Breast epithelium (tissue), 4 donors: ENCODE data around the gene BACH2. TPM values are rescaled to one million over a fixed set of nuclear protein-coding genes. Genes with fewer than 3 reads are reported as not detected.
A peak's percentile ranks its signal among the peaks of the same experiment; 100 is the strongest.
"Not testable (repeated sequence)": the region's sequence is repeated elsewhere in the genome, so short reads cannot be mapped to it uniquely, and the experiment has no call there.

Source experiments
- DNase-seq, 2 donors: peaks; one replicate each; pipeline ENCODE4 v3.0.0-alpha.2; 2019; ENCODE audit warnings: low spot score in 2 of 2
- H3K27ac ChIP-seq, 2 donors: fragments of 200-600 bp; sonication (generic) in 1 of 2; one replicate each; pipeline ENCODE4 v1.5.1; 2016 to 2019; ENCODE audit warnings: mild to moderate bottlenecking in 1 of 2
- H3K27me3 ChIP-seq, 2 donors: fragments of 200-600 bp; sonication (generic) in 1 of 2; one replicate each; pipeline versions ENCODE4 v1.5.1 to v1.6.0; 2017 to 2019; ENCODE audit warnings: control low read depth in 1 of 2, mild to moderate bottlenecking in 1 of 2
- H3K36me3 ChIP-seq: fragments of 200-600 bp; one replicate; pipeline ENCODE4 v1.5.1; 2019
- H3K4me1 ChIP-seq, 2 donors: fragments of 200-600 bp; sonication (generic); one replicate each; pipeline ENCODE4 v1.5.1; 2016 to 2019; ENCODE audit warnings: control low read depth in 1 of 2
- H3K4me3 ChIP-seq, 3 donors: fragments of 200-600 bp; sonication (generic); 1 replicate in 2 of 3; 2 replicates in 1 of 3; pipeline ENCODE4 v1.5.1; 2016 to 2019; ENCODE audit warnings: mild to moderate bottlenecking in 3 of 3, moderate library complexity in 2 of 3
- H3K9me3 ChIP-seq, 2 donors: fragments of 200-600 bp; sonication (generic) in 1 of 2; one replicate each; pipeline ENCODE4 v1.5.1; 2016 to 2019; ENCODE audit warnings: control low read depth in 1 of 2
- CTCF ChIP-seq, 3 donors: fragments of 450-650 bp; IDR thresholded peaks; one replicate each; pipeline ENCODE4 v1.5.1; 2016 to 2017; ENCODE audit warnings: antibody characterized with exemption in 3 of 3, mild to moderate bottlenecking in 3 of 3, moderate library complexity in 3 of 3
- POLR2A ChIP-seq: fragments of 450-650 bp; IDR thresholded peaks from one replicate; pipeline ENCODE4 v1.6.1; 2016; ENCODE audit warnings: antibody characterized with exemption, mild to moderate bottlenecking, moderate library complexity
- POLR2AphosphoS5 ChIP-seq, 3 donors: sonication (generic); formaldehyde crosslinking; IDR thresholded peaks; one replicate each; pipeline ENCODE4 v1.6.1; 2017; ENCODE audit warnings: antibody characterized with exemption in 3 of 3
- intact Hi-C: fragments of 100-400 bp; cut with DNase I; formaldehyde crosslinking; loops from one replicate; pipeline ENCODE4 v1.15.1; 2023; ENCODE audit warnings: low total_unique reads
- total RNA-seq, 3 donors: library from RNA; depleted of rRNA; stranded (reverse); fragments of >200 nt; gene quantifications; one replicate each; pipeline ENCODE4 v1.1.0, GENCODE V29; 2016

Gene BACH2
- total RNA-seq, 3 donors from 2014 or later: 6.2 to 13.8 (median 7.0) TPM

- no peak for TF ChIP-seq POLR2AphosphoS5 (IDR thresholded peaks at IDR 0.05)
- TF ChIP-seq POLR2A: no peak
- TF ChIP-seq CTCF (IDR thresholded peaks at IDR 0.05): no peak
- Histone ChIP-seq H3K27me3 (no peaks in the 10 kb centered on the region), H3K4me3 (no peak overlapping the region), H3K4me1 (no peaks in the 10 kb centered on the region), H3K36me3 (no peaks in the 10 kb centered on the region), H3K27ac (peak overlapping the region in 1 of 2 donors; percentile 42), H3K9me3 (no peaks in the 10 kb centered on the region)
- intact Hi-C loops: no loop called here
- DNase-seq: no peak
These were observed 165.5 kb downstream of the BACH2 start for GRCh38 chr6:90131125-90131524.

GRCh38 chr6:90128687-90129086 lies 168.0 kb downstream of the BACH2 start:
- H3K27ac ChIP-seq, H3K4me3 ChIP-seq, DNase-seq, H3K27me3 ChIP-seq, H3K36me3 ChIP-seq, H3K4me1 ChIP-seq, intact Hi-C loops, H3K9me3 ChIP-seq: not testable (repeated sequence)

- H3K27me3 ChIP-seq: no peaks in the 10 kb centered on the region
- H3K27ac ChIP-seq: no peak overlapping the region
- DNase-seq: no peak
- TF ChIP-seq POLR2AphosphoS5 (IDR thresholded peaks at IDR 0.05) (no peak), POLR2A (no peak), CTCF (IDR thresholded peaks at IDR 0.05) (no peak)
- no peak overlapping the region for H3K4me3 ChIP-seq
- H3K9me3 ChIP-seq: no peaks in the 10 kb centered on the region
- H3K4me1 ChIP-seq: no peaks in the 10 kb centered on the region
- H3K36me3 ChIP-seq: no peaks in the 10 kb centered on the region
- intact Hi-C loops: no loop called here
These were observed 169.0 kb downstream of the BACH2 start for GRCh38 chr6:90127595-90127994.

GRCh38 chr6:90126839-90127238 lies 169.8 kb downstream of the BACH2 start:
- no peak for DNase-seq
- H3K27me3 ChIP-seq: no peaks in the 10 kb centered on the region
- H3K4me3 ChIP-seq: no peak overlapping the region
- TF ChIP-seq POLR2AphosphoS5 (IDR thresholded peaks at IDR 0.05): no peak
- TF ChIP-seq POLR2A: no peak
- no peak for TF ChIP-seq CTCF (IDR thresholded peaks at IDR 0.05)
- intact Hi-C loops: no loop called here
- no peaks in the 10 kb centered on the region for H3K36me3 ChIP-seq
- H3K27ac ChIP-seq: no peak overlapping the region
- H3K4me1 ChIP-seq: no peaks in the 10 kb centered on the region
- no peaks in the 10 kb centered on the region for H3K9me3 ChIP-seq

- intact Hi-C loops: no loop called here
- H3K9me3 ChIP-seq: no peaks in the 10 kb centered on the region
- no peaks in the 10 kb centered on the region for H3K36me3 ChIP-seq
- no peaks in the 10 kb centered on the region for H3K27me3 ChIP-seq
- no peak overlapping the region for H3K27ac ChIP-seq
- H3K4me1 ChIP-seq: no peaks in the 10 kb centered on the region
- no peak overlapping the region for H3K4me3 ChIP-seq
- DNase-seq: no peak
- TF ChIP-seq POLR2AphosphoS5 (IDR thresholded peaks at IDR 0.05) (no peak), POLR2A (no peak), CTCF (IDR thresholded peaks at IDR 0.05) (no peak)
These were observed 170.5 kb downstream of the BACH2 start for GRCh38 chr6:90126181-90126580.

GRCh38 chr6:90124874-90125510 lies 171.7 kb downstream of the BACH2 start:
- H3K27me3 ChIP-seq: no peaks in the 10 kb centered on the region
- H3K9me3 ChIP-seq: no peaks in the 10 kb centered on the region
- H3K36me3 ChIP-seq: no peaks in the 10 kb centered on the region
- no peak overlapping the region for H3K4me3 ChIP-seq
- TF ChIP-seq POLR2AphosphoS5 (IDR thresholded peaks at IDR 0.05): no peak
- TF ChIP-seq POLR2A: no peak
- TF ChIP-seq CTCF (IDR thresholded peaks at IDR 0.05): no peak
- intact Hi-C loops: no loop called here
- H3K27ac ChIP-seq: no peak overlapping the region
- no peak for DNase-seq
- H3K4me1 ChIP-seq: no peaks in the 10 kb centered on the region
